ENCODE data around the gene ASB10.

The ASB10 gene

GRCh38 chr7:151166629-151167196, 20.3 kb downstream of the ASB10 start:
- no peak for DNase-seq (ENCODE audit: low read depth)

DNA sequence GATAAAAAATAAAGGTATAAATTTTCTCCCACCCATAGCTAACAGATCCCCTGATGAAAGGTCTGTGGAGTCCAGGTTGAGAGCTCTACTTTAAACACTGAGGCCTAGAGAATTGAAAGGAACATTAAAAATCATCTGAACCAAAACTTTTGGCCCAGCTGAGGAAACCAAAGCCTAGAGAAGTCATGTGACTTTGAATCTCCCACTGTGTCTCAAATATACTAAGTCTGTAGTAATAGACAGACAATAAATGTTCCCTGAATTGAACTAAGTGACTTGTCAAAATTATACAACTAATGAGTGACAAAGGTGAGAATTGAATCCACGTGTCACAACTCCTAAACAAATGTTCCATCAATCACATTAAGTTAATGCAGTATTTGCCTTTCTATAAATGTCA, 25.3 kb downstream of the ASB10 start:
- no peak for DNase-seq (ENCODE audit: low read depth)

DNA sequence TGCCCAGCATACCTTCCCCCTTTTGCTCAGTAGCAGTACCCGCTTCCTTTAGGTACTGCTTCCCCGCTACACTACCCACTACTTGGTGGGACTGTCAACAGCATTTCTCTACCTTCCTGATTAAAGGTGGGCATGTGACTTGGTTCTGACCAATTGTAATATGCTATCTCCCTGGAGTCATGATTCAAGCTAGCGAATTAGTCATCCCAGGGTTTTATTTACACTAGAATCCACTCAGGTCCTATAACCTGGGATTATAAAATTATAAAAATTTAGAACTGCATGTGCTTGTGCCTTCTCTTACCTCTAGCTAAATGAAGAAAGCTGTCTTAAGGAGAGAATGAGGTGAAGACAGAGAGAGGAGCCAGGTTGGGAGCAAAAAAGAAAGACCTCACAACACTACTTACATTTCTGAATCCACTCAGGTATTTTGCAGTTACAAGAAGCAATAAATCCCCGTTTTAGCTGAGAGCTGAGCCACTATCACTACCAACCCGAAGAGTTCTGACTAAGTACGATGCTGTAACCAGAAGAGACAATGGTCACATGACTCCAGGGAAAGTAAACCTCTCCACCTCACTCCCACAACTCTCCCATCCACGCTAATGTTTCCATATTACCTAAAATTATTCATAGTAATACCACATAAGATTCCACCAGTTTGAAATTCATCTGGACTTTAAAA, 29.3 kb downstream of the ASB10 start:
- no peak for DNase-seq (ENCODE audit: low read depth)

DNA sequence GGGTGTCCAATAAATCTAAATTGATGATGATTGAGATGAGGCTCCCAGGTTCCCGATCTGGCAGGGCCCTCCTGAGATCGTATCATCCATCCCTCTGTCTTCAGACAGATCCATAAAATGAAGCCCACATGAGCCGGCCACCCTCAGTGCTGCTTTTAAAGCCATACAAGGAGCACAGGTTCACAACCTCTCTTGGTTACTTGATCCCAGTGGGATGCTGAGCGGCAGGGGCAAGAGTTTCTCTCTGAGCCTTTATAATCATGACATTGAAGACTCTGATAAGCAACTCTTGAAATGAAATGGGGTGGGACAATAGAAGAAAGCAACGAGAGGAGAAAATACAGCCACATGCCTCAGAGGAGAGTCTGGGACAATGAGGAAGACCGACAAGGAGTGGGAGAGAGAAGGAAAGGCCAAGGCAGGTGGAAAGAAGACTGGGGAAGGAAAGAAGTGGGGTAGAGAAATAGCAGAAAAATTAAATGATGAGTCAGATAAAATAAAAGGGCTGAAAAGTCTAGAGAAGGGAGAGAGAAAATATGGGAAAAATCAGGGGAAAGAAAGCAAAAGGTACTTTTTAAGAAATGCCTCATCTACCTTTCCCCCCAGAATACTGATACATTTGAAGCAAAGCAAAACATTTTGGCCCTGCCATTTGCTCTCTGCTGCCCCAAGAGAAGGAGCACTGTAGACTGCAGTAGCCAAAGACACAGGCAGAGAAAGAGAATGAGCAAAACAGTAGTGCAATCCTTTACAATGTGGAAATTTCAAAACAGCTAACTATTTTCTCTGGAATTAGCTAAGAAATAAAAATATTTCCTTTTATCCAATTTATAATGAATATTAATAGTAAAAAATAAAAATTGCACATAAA, 34.2 kb downstream of the ASB10 start:
- DNase-seq (ENCODE audit: low read depth), result no peak

- DNase-seq (ENCODE audit: low read depth), result no peak
Measured at GRCh38 chr7:151150388-151150787, 36.7 kb downstream of the ASB10 start.

- no peak for DNase-seq (ENCODE audit: low read depth)
Measured at GRCh38 chr7:151148319-151149259, 38.5 kb downstream of the ASB10 start.

DNA sequence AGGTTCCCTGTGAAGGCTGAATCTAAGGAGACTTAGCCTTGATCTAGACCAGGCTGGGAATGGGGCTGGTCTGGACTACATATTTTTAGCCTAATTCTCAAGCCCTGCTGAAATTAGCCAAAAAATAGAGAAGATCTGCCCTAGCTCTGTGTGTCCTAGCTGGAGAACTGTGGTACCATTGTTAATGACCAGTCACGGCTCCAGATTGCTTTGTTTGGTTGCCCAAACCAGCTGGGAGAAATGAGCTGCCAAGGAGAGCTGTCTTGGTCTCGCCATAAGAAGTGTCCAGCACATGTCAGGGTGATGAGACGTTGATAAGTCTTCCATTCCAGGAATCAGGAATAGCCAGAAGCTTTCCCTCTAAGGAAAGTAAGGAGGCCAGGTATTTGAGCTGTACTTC, 40.3 kb downstream of the ASB10 start:
- DNase-seq (ENCODE audit: low read depth), result no peak

- no peak for DNase-seq (ENCODE audit: low read depth)
Measured at GRCh38 chr7:151144387-151144786, 42.7 kb downstream of the ASB10 start.

- no peak for DNase-seq (ENCODE audit: low read depth)
Measured at GRCh38 chr7:151143261-151144015, 43.6 kb downstream of the ASB10 start.

DNA sequence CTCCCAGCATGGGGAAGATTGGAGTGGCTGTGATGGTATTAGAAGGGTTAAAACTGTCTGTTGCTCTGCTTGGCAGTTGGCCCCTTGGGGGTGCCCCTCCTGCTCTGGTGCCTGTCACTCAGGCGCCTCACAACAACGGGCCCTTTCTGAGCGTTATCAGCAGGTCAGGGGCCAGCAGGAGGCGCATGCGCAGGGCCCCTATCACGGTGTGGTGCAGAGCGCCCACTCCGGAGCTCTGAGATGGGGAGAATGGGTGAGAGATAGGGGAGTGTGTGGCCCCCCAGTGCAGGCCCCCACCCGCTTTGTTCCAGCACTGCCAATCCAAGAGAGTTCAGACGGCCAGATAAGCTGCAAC, 44.4 kb downstream of the ASB10 start:
- DNase-seq (ENCODE audit: low read depth), result no peak

DNA sequence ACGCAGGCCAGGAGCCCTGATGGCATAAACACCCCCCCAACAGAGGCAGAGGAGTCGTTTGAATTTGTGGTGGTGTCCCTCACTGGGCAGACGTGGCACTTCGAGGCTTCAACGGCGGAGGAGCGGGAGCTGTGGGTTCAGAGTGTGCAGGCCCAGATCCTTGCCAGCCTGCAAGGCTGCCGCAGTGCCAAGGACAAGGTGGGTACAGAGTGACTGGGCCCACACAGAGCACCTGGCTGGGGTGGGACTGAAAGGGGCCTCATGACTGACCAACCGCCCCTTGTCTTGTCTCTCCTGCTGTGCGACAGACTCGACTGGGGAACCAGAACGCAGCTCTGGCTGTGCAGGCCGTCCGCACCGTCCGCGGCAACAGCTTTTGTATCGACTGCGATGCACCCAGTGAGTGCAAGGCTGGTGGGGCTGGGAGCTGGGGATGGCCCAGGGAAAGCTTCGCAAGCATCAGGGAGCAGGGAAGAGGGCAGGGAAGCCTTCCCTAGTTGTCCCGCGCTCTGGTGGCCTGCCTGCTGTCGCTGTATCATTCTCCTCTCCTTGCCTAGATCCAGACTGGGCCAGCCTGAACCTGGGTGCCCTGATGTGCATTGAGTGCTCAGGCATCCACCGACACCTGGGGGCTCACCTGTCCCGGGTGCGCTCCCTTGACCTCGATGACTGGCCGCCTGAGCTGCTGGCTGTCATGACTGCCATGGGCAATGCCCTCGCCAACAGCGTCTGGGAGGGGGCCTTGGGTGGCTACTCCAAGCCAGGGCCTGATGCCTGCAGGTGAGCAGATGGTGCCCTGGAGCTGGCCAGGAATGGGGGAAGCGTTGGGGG, 45.0 kb downstream of the ASB10 start:
- no peak for DNase-seq (ENCODE audit: low read depth)

- no peak for DNase-seq (ENCODE audit: low read depth)
Measured at GRCh38 chr7:151141311-151141854, 45.7 kb downstream of the ASB10 start.

- DNase-seq (ENCODE audit: low read depth), result no peak
Measured at GRCh38 chr7:151140826-151141225, 46.2 kb downstream of the ASB10 start.

- DNase-seq (ENCODE audit: low read depth), result no peak
Measured at GRCh38 chr7:151139791-151140190, 47.3 kb downstream of the ASB10 start.

DNA sequence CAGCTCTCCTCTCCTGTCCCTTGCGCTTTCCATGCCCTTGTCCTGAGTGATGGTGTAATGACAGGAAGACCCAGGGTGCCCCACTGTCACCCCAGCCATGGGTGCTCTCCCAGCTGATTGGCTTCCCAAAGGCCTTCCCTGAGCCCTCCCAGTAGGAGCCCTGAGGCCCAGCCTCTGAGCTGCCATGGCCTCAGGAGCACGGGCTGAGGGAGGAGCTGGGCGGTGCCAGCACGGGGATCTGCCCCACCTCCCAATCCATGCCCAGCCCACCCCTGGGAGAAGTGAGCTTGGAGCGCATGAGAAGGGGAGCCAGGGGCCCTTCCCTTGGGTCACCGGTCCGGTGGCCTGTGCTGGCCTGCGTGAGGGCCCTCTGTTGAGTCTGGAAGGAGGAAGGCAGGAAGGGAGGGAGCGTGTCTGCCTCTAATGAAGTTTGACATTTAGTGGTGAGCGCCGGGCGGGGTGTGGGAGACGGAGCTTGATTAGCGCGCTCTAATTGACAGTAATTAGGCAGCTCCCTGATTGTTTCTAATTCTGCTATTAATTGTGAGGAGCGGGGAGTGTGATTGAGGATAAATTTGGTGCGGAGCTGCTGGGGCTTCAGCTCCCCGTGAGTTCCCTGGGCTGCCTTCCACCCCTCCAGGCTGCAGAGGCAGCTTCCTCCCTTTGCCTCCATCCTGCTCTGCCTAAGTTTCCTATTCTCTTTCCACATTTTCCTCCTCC, 47.8 kb downstream of the ASB10 start:
- DNase-seq (ENCODE audit: low read depth), result no peak

DNA sequence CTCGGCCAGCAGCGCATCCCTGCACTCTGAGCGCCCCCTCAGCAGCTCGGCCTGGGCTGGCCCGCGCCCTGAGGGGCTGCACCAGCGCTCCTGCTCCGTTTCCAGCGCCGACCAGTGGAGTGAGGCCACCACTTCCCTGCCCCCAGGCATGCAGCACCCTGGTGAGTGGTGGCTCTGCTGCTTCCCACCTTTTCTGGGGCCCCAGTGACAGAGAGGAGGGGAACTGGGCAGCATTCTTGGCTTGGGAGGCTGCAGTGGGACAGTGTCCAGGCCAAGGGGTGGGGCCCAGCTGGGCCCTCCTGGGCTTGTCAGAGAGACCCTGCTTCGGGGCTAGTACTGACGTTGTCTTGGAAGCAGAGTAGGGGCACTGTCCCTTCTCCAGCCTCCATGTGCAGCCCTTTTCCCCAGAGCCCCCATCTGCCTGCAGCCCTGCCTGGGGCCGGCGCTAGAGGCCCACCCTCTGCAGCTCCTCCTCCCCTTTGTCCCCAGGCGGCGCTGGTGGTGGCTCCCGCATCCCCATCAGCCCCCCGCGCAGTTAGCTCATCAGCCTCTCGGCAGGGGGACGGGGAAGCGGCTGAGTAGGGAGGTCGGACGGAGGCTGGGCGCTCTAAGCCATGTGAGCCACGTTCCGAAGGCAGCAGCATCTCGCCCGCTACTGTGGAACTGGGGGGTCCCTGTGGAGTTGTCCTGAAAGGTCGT, 48.7 kb downstream of the ASB10 start:
- no peak for DNase-seq (ENCODE audit: low read depth)

- no peak for DNase-seq (ENCODE audit: low read depth)
Measured at GRCh38 chr7:151137791-151138152, 49.3 kb downstream of the ASB10 start.

GRCh38 chr7:151137076-151137675, 49.9 kb downstream of the ASB10 start:
- no peak for DNase-seq (ENCODE audit: low read depth)
